ENCODE results near the gene NOTCH3. TPM values are rescaled to one million over a fixed set of nuclear protein-coding genes. Genes with fewer than 3 reads are reported as not detected.

Gene NOTCH3
- total RNA-seq, 1 experiment from 2014 or later, result 164 TPM

DNA sequence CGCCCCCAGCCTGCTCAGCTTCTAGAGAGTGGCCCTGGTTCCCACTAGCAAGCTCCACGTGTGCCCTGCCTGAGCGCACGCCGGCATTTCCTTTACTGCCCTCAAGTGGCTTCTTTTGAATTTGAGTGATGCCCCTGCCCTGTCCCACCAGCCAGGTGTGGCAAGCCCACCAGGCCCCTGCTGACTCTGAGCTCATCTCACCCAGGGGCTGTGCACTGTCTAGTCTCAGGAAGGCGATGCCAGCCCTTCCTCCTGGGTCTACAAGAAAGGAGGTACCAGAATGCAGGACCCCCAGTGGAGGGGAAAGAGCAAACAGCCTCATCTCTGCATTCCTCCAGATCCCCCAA, 48.7 kb upstream of the NOTCH3 start:
- Histone ChIP-seq H3K27ac (ENCODE audit: insufficient read length, low read depth, low read length) (no peak overlapping the region), H2AK5ac (ENCODE audit: insufficient read length, low read length) (no peak overlapping the region), H3K23ac (ENCODE audit: insufficient read length, low read depth, low read length) (no peak overlapping the region), H2BK120ac (ENCODE audit: low read depth, low read length, poor library complexity, severe bottlenecking) (no peak overlapping the region), H3K27me3 (ENCODE audit: insufficient read depth, low read length) (no peaks in the 10 kb centered on the region), H3K79me2 (ENCODE audit: insufficient read depth, low read length) (no peaks in the 10 kb centered on the region), H3K4ac (ENCODE audit: low read depth, low read length) (no peak overlapping the region), H3K4me1 (ENCODE audit: insufficient read depth, low read length) (no peaks in the 10 kb centered on the region), H2BK12ac (ENCODE audit: insufficient read length, low read depth, low read length) (no peak overlapping the region), H3K23me2 (ENCODE audit: insufficient read length, low read depth, low read length, poor library complexity, severe bottlenecking) (no peaks in the 10 kb centered on the region), H3K4me2 (ENCODE audit: insufficient read depth, insufficient read length, low read length) (no peak overlapping the region), H2BK15ac (ENCODE audit: low read depth, low read length) (no peak overlapping the region), H3K9ac (ENCODE audit: extremely low read depth, insufficient read length, low read length) (no peak overlapping the region), H3K14ac (ENCODE audit: insufficient read depth, low read length) (no peak overlapping the region), H4K5ac (ENCODE audit: insufficient read length, low read depth, low read length) (no peak overlapping the region), H3K56ac (ENCODE audit: insufficient read length, low read depth, low read length) (no peak overlapping the region), H4K8ac (replicated peaks; ENCODE audit: insufficient read length, low read depth, low read length) (no peak overlapping the region), H2BK20ac (ENCODE audit: low read depth, low read length, poor library complexity, severe bottlenecking) (no peak overlapping the region), H4K91ac (ENCODE audit: insufficient read length, low read depth, low read length) (no peak overlapping the region), H3K79me1 (ENCODE audit: insufficient read depth, low read depth, low read length, poor library complexity, severe bottlenecking) (no peaks in the 10 kb centered on the region), H3T11ph (ENCODE audit: low read length) (no peak overlapping the region), H2BK5ac (ENCODE audit: insufficient read length, low read length) (no peak overlapping the region), H2AFZ (ENCODE audit: low read length) (no peak overlapping the region), H3K18ac (ENCODE audit: insufficient read length, low read depth, low read length) (no peak overlapping the region), H4K20me1 (ENCODE audit: control insufficient read depth, insufficient read depth, insufficient read length) (peaks cover 2% of the 10 kb centered on the region), H3K9me3 (ENCODE audit: control insufficient read depth, low read depth, low read length) (no peaks in the 10 kb centered on the region)
- TF ChIP-seq CTCF (conservative IDR thresholded peaks at IDR 0.05), result no peak
- Mint-ChIP-seq H3K36me3 (ENCODE audit: insufficient read depth in 1 of 3, low read depth in 3 of 3) (peaks cover 40 to 72% (median 69%) of the 10 kb centered on the region in 3 experiments), H3K4me3 (no peak overlapping the region), H3K27me3 (ENCODE audit: low read depth) (no peaks in the 10 kb centered on the region), H3K4me1 (peaks cover 14 to 27% of the 10 kb centered on the region in 2 experiments), H3K27ac (peak overlapping the region in 2 of 3 experiments; percentile 84 to 85; a peak in 3 of 7 replicates), H3K9me3 (no peaks in the 10 kb centered on the region)
- DNase-seq, result no peak
- WGBS (ENCODE audit: extremely low coverage, insufficient read length, low lambda C conversion rate), result no CpG with 5 or more reads among the region's 6 CpGs

Measured in H9 (cell line).